Uterus (tissue), 2 donors: Measurements from ENCODE around the gene AASDH.

ENCODE experiments used
- CTCF ChIP-seq, 4 experiments: fragments of 200-600 bp in 2 of 4; fragments of 450-650 bp in 2 of 4; sonication (generic) in 2 of 4; IDR thresholded peaks; one replicate each; pipeline ENCODE4 v1.5.1; 2016 to 2019; ENCODE audit warnings: antibody characterized with exemption in 4 of 4, mild to moderate bottlenecking in 2 of 4, moderate library complexity in 1 of 4
- POLR2A ChIP-seq, 2 donors: fragments of 450-650 bp; IDR thresholded peaks; one replicate each; pipeline ENCODE4 v1.6.1; 2016; ENCODE audit warnings: antibody characterized with exemption in 2 of 2, mild to moderate bottlenecking in 1 of 2, moderate library complexity in 1 of 2

- no peak for TF ChIP-seq CTCF (IDR thresholded peaks at IDR 0.05)
- no peak for TF ChIP-seq POLR2A (IDR thresholded peaks at IDR 0.05)
These were observed 46.0 kb upstream of the AASDH start for GRCh38 chr4:56433280-56433679.
